K562 treated with DMSO at 1 percent for 4 hours (cell line): Measurements from ENCODE around the gene MPHOSPH9. TPM values are rescaled to one million over a fixed set of nuclear protein-coding genes. Genes with fewer than 3 reads are reported as not detected.

Source experiments
- total RNA-seq: library from RNA; unstranded; fragments of 300-600 nt; gene quantifications from 2 replicates; pipeline ENCODE4 v1.2.3, GENCODE V29; 2022; ENCODE audit not compliant: insufficient read depth

The MPHOSPH9 gene
- total RNA-seq, result 23.6 and 24.2 TPM in 2 replicates

GRCh38 chr12:123232807-123233504, at the start of gene MPHOSPH9, which contains the start of gene MTRFR:
TSS of gene MPHOSPH9 (minus strand) at chr12:123233141. CDS start at chr12:123230364, 2,777 bp downstream.
TSS of gene MTRFR (plus strand) at chr12:123233436. CDS start at chr12:123253675, 20,239 bp downstream.

GRCh38 chr12:123150744-123151456, 82.0 kb downstream of the MPHOSPH9 start, which contains the start of gene PITPNM2:
TSS of gene PITPNM2 (minus strand) at chr12:123151090. CDS start at chr12:123034590, 116,500 bp downstream.

Other genes starting within 250 kb of the MPHOSPH9 start
- 2.4 and 3.1 TPM in 2 replicates for gene PITPNM2, start 82.1 kb downstream of the MPHOSPH9 start, total RNA-seq
- 25.9 and 33.1 TPM in 2 replicates for gene MTRFR, start 295 bp upstream of the MPHOSPH9 start, total RNA-seq
- 46.5 and 71.8 TPM in 2 replicates for gene CDK2AP1, start 38.7 kb upstream of the MPHOSPH9 start, total RNA-seq
- gene SBNO1, start 131.7 kb upstream of the MPHOSPH9 start, total RNA-seq, result 11.0 and 13.9 TPM in 2 replicates
- gene KMT5A, start 151.0 kb upstream of the MPHOSPH9 start, total RNA-seq, result 72.4 and 84.7 TPM in 2 replicates
- gene RILPL2, start 203.5 kb upstream of the MPHOSPH9 start, total RNA-seq, result 7.9 and 9.1 TPM in 2 replicates
- 15.5 and 25.5 TPM in 2 replicates for gene SNRNP35, start 225.0 kb upstream of the MPHOSPH9 start, total RNA-seq